Activated CD8-positive, alpha-beta memory T cell treated with anti-CD3 and anti-CD28 coated beads, Interleukin-2, amount 10 ng/mL, durations not matched to agents 7 days and 5 days (primary cell): ENCODE measurements around the gene ATF5. TPM values are rescaled to one million over a fixed set of nuclear protein-coding genes. Genes with fewer than 3 reads are reported as not detected.
"Not testable (repeated sequence)": the region's sequence is repeated elsewhere in the genome, so short reads cannot be mapped to it uniquely, and the experiment has no call there.

ENCODE experiments used
- ATAC-seq: fragments of 150-1000 bp; cut with Tn5 transposase; one replicate; pipeline ENCODE4 v1.10.0; 2021; ENCODE audit warnings: moderate library complexity
- CTCF ChIA-PET: fragments of 350-600 bp; sonication (Branson Sonifier 250); formaldehyde crosslinking; loops from one replicate; lab custom pipeline; 2021; ENCODE audit warnings: antibody characterized with exemption; lab: Charles Lee
- DNase-seq: peaks from one replicate; pipeline ENCODE4 v3.0.0-alpha.2; 2020
- H3K27ac Mint-ChIP-seq: one replicate; pipeline ENCODE4 v1.8.0; 2021; ENCODE audit warnings: mild to moderate bottlenecking, mixed read lengths
- H3K27me3 Mint-ChIP-seq: one replicate; pipeline ENCODE4 v1.8.0; 2021; ENCODE audit warnings: mixed read lengths
- H3K36me3 Mint-ChIP-seq: one replicate; pipeline ENCODE4 v1.8.0; 2021; ENCODE audit warnings: mild to moderate bottlenecking, mixed read lengths
- H3K4me1 Mint-ChIP-seq: one replicate; pipeline ENCODE4 v1.8.0; 2021; ENCODE audit warnings: mixed read lengths
- H3K4me3 Mint-ChIP-seq: one replicate; pipeline ENCODE4 v1.8.0; 2021; ENCODE audit warnings: mild to moderate bottlenecking, moderate library complexity, mixed read lengths
- H3K9me3 Mint-ChIP-seq: one replicate; pipeline ENCODE4 v1.8.0; 2022; ENCODE audit warnings: low read depth, mixed read lengths
- total RNA-seq, 2 experiments: library from RNA; stranded (reverse); gene quantifications; one replicate each; pipeline ENCODE4 v1.2.3, GENCODE V29; 2021

The ATF5 gene
- total RNA-seq, 2 experiments from 2014 or later: 8.4 to 13.7 TPM

DNA sequence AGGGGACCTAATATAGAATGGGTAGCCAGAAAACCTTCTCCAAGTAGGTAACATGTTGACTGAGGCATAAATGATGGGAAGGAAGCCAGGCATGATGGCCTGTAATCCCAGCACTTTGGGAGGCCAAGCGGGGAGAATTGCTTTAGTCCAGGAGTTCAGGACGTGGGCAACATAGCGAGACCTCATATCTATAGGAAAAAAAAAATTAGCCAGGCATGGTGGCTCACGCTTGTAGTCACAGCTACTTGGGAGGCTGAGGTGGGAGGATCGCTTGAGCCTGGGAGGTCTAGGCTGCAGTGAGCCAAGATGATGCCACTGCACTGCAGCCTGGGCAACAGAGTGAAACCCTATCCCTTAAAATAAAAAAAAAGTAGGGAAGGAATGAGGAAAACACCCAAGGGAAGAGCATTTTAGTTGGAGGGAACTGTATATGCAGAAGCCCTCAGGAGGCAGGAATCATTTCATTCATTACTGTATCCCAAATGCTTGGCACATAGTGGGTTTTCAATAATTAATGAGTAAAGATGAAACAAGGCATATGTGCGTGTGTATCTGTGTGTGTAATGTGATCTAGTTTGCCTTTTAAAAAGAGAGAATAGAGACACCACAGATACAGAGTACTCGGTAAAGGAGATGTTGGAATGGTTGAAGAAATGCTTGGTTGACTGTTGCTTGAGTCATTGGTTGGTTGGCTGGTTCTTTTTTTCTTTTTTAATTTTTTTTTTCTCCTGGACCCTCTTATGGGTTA, 2.5 kb downstream of the ATF5 start:
- ATAC-seq: no peak
- peak overlapping the region; percentile 30 for H3K27ac Mint-ChIP-seq
- H3K27me3 Mint-ChIP-seq: peaks cover 5% of the 10 kb centered on the region
- H3K4me1 Mint-ChIP-seq: peaks cover 52% of the 10 kb centered on the region
- no peaks in the 10 kb centered on the region for H3K9me3 Mint-ChIP-seq
- no peak for DNase-seq
- CTCF ChIA-PET: no interaction called here
- H3K36me3 Mint-ChIP-seq: peaks cover 31% of the 10 kb centered on the region
- no peak overlapping the region for H3K4me3 Mint-ChIP-seq

DNA sequence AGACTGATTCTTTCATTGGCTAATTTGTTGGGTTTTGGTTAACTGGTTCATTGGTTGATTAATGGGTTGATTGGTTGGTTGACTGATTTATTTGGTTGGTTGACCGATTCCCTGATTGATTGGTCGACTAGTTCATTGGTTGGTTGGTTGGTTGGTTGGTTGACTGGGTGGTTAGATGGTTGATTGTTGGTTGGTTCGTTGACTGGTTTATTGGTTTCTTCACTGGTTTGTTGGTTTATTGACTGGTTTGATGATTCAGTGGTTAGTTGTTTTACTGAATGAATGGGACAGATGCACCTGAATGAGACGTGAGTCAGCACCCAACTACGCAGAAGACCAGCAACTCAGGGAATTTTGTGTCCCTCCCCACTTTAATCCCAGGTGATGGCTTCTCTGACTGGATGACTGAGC, 3.0 kb downstream of the ATF5 start:
- DNase-seq: no peak
- peak overlapping the region; percentile 5 for H3K4me3 Mint-ChIP-seq
- H3K36me3 Mint-ChIP-seq: peaks cover 28% of the 10 kb centered on the region
- H3K9me3 Mint-ChIP-seq: no peaks in the 10 kb centered on the region
- H3K4me1 Mint-ChIP-seq: peaks cover 47% of the 10 kb centered on the region
- H3K27ac Mint-ChIP-seq: peak overlapping the region; percentile 45
- ATAC-seq: no peak
- CTCF ChIA-PET: no interaction called here
- peaks cover 9% of the 10 kb centered on the region for H3K27me3 Mint-ChIP-seq

DNA sequence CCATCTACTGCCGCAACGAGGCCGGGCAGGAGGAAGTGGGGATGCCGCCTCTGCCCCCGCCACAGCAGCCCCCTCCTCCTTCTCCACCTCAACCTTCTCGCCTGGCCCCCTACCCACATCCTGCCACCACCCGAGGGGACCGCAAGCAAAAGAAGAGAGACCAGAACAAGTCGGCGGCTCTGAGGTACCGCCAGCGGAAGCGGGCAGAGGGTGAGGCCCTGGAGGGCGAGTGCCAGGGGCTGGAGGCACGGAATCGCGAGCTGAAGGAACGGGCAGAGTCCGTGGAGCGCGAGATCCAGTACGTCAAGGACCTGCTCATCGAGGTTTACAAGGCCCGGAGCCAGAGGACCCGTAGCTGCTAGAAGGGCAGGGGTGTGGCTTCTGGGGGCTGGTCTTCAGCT, 3.7 kb downstream of the ATF5 start:
- peak overlapping the region; percentile 45 for H3K27ac Mint-ChIP-seq
- peaks cover 40% of the 10 kb centered on the region for H3K4me1 Mint-ChIP-seq
- H3K36me3 Mint-ChIP-seq: peaks cover 21% of the 10 kb centered on the region
- no peak for ATAC-seq
- DNase-seq: peak; percentile 78
- H3K9me3 Mint-ChIP-seq: no peaks in the 10 kb centered on the region
- no peak overlapping the region for H3K4me3 Mint-ChIP-seq
- CTCF ChIA-PET: interaction anchor here (0.7 to 1.5 kb wide), 3 partner anchors 19 to 52 kb away, joined by 3 to 4 read pairs (median 4); no protein-coding TSS in a partner anchor
- peaks cover 9% of the 10 kb centered on the region for H3K27me3 Mint-ChIP-seq

DNA sequence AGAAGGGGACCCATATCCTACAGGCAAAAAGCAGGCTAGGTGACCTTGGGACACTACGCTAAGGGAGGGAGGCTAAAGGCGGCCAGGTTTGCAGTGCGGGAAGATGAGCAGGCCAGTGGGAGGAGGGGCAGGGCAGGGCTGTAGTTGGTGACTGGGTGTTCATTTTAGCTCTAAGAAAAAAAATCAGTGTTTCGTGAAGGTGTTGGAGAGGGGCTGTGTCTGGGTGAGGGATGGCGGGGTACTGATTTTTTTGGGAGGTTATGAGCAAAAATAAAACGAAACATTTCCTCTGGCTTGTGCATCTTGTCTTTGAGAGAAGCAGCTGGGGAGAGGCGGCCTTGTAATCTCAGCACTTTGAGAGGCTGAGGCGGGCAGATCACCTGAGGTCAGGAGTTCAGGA, 4.6 kb downstream of the ATF5 start:
- H3K4me1 Mint-ChIP-seq: peaks cover 34% of the 10 kb centered on the region
- no peak overlapping the region for H3K4me3 Mint-ChIP-seq
- ATAC-seq: no peak
- CTCF ChIA-PET: interaction anchor here (1.0 to 1.5 kb wide), 3 partner anchors 18 to 202 kb away, joined by 3 to 4 read pairs (median 4); no protein-coding TSS in a partner anchor
- H3K9me3 Mint-ChIP-seq: no peaks in the 10 kb centered on the region
- no peak for DNase-seq
- peaks cover 9% of the 10 kb centered on the region for H3K27me3 Mint-ChIP-seq
- H3K36me3 Mint-ChIP-seq: peaks cover 15% of the 10 kb centered on the region
- H3K27ac Mint-ChIP-seq: no peak overlapping the region

DNA sequence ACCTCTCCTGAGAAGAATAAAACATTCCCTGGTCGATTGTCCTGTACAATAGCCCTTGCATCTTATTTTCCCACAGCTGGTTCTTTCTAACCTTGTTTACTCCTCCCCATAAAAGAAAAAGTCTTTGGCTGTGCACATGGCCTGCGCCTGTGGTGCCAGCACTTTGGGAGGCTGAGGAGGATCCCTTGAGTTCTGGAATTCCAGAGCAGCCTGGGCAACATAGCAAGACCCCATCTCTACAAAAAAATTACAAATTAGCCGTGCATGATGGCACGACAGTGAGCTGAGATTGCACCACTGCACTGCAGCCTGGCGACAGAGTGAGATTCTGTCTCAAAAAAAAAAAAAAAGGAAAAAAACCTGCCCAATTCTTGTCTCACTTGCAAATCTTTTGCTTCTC, 7.5 kb downstream of the ATF5 start:
- Mint-ChIP-seq H3K27ac (no peak overlapping the region), H3K9me3 (no peaks in the 10 kb centered on the region), H3K27me3 (peaks cover 14% of the 10 kb centered on the region), H3K4me1 (peaks cover 29% of the 10 kb centered on the region), H3K36me3 (peaks cover 4% of the 10 kb centered on the region), H3K4me3 (no peak overlapping the region)
- DNase-seq (no peak), ATAC-seq (no peak)
- CTCF ChIA-PET: interaction anchor here (1.7 to 1.8 kb wide), 2 partner anchors 51 to 199 kb away, joined by 5 to 7 read pairs; no protein-coding TSS in a partner anchor

DNA sequence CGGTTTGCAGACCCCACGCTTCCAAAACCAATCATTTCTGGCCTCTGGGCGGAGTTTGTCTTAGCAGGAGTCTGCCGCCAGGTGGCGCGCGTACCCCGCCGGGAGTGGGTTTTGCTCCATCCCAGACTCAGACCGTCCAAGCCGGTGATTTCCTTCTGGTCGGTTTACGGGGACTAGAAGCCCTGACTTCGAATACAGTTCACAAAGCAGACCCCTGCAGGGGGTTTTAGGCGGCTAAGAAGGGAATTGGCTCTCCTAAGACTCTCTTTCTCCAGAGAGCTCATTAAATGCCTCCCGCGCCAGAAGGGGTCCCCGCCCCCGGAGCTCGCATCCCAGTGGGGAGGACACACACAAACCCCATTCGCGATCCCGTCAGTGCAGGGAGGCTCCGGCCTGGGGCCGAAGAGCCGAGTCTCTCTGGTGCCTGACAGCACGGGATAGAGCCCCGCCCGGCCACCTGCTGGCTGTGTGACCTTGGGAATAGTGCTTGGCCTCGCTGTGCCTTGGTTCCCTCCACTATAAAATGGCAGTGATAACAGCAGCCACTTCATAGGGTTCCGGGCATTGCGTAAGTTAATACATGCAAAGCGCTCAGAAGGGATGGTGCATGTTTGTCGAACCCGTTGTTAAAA, 8.9 kb downstream of the ATF5 start:
- no peak overlapping the region for H3K27ac Mint-ChIP-seq
- CTCF ChIA-PET: interaction anchor here (0.6 to 2.8 kb wide), 20 partner anchors 9 to 220 kb away, joined by 3 to 22 read pairs (median 4); partner anchors contain the start of genes ATF5, FUZ, IL4I1 and NUP62
- peaks cover 25% of the 10 kb centered on the region for H3K27me3 Mint-ChIP-seq
- H3K4me3 Mint-ChIP-seq: no peak overlapping the region
- DNase-seq (peak; percentile 82), ATAC-seq (peak; percentile 69)
- peaks cover 19% of the 10 kb centered on the region for H3K4me1 Mint-ChIP-seq
- no peaks in the 10 kb centered on the region for H3K9me3 Mint-ChIP-seq
- H3K36me3 Mint-ChIP-seq: no peaks in the 10 kb centered on the region

DNA sequence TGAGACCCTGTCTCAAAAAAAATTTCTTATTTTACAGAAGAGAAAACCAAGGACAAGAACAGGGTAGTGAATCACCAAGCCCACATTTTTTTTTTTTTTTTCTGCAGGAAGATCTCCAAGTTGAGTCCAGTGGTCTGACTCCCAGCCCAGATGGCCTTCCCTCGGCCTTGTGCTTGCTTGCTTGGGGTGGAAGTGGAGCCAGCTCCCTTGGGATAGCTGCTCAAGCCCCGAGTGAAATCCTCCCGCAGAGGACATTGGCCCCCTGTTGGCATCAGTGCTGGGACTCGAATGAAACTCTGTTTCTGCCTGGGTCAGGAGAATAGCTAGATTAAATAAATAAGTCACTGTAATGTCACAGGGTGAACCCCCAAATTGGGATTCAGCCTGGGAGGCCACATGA, 9.7 kb downstream of the ATF5 start:
- ATAC-seq (no peak), DNase-seq (no peak)
- CTCF ChIA-PET: interaction anchor here (1.0 to 2.8 kb wide), 7 partner anchors 10 to 197 kb away, joined by 3 to 22 read pairs (median 9); partner anchors contain the start of gene VRK3
- Mint-ChIP-seq H3K4me1 (peaks cover 13% of the 10 kb centered on the region), H3K27me3 (peaks cover 33% of the 10 kb centered on the region), H3K4me3 (no peak overlapping the region), H3K27ac (no peak overlapping the region), H3K36me3 (no peaks in the 10 kb centered on the region), H3K9me3 (no peaks in the 10 kb centered on the region)

DNA sequence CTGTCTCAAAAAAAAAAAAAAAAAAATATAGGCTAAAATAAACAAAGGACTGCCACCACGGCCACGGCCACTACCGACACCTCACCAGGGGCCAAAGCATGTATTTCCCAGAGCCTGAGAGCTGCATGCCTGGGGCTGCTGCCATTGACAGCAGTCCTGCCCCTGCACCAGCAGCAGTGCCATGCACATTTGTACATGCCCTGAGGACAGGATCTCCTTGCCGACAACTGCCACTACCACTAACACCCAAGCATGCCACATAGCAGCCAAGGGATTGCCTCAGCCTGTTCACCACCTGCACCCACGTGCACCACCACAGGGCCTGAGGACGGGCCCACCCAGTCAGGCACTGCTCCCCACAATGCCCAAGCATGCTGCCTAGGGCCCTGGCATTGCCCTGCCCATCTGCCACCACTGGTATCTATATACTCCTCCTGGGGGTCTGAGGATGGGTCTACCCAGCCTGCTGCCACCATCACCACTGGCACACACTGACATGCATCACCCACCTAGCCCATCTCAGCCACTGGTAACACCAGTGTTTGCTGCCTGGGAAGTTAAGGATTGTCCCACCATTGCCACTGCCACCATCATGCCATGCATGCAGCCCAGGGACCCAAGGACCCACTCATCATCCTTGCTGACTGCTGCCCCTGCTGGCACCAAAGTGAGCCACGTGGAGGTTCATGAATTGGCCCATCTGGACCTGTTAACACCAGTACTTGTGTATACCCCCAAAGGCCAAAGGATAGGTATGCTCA, 10.9 kb downstream of the ATF5 start:
- Mint-ChIP-seq H3K9me3 (peaks cover 2% of the 10 kb centered on the region), H3K4me3 (no peak overlapping the region), H3K4me1 (peaks cover 18% of the 10 kb centered on the region), H3K27me3 (peaks cover 37% of the 10 kb centered on the region), H3K36me3 (no peaks in the 10 kb centered on the region), H3K27ac (no peak overlapping the region)
- no peak for DNase-seq
- CTCF ChIA-PET: interaction anchor here (1.1 to 2.8 kb wide), 4 partner anchors 11 to 196 kb away, joined by 3 to 11 read pairs (median 6); no protein-coding TSS in a partner anchor
- ATAC-seq: peak; percentile 35

DNA sequence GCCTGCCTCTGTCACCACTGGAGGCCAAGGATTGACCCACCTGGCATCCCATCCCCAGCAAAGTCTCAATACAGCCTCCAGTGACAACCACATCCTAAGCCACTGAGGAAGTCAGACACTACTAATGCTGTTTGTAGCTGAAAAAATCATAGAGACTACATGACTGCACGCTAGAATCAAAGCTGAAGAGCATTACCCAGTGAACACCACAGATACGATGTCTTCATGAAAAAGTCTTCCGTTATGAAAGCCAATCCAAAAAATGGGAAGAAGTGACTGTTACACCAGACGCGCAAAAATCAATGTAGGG, 11.4 kb downstream of the ATF5 start:
- H3K27me3 Mint-ChIP-seq: peaks cover 41% of the 10 kb centered on the region
- H3K4me3 Mint-ChIP-seq: no peak overlapping the region
- H3K36me3 Mint-ChIP-seq: no peaks in the 10 kb centered on the region
- no peak overlapping the region for H3K27ac Mint-ChIP-seq
- ATAC-seq (peak; percentile 44), DNase-seq (no peak)
- H3K9me3 Mint-ChIP-seq: peaks cover 2% of the 10 kb centered on the region
- H3K4me1 Mint-ChIP-seq: peaks cover 18% of the 10 kb centered on the region
- CTCF ChIA-PET: interaction anchor here (1.1 kb wide), 1 partner anchor 11 kb away, joined by 3 read pairs; no protein-coding TSS in a partner anchor

DNA sequence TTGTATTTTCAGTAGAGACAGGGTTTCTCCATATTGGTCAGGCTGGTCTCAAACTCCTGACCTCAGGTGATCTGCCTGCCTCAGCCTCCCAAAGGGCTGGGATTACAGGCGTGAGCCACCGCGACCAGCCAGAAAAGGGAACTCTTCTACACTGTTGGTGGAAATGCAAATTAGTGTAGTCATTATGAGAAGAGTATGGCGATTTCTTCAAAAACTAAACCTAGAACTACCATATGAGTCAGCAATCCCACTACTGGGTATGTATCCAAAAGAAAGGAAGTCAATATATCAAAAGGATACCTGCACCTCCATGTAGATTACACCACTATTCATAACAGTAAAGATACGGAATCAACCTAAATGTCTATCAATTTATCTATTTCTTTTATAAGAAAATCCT, 15.6 kb downstream of the ATF5 start:
- not testable (repeated sequence) for ATAC-seq, H3K9me3 Mint-ChIP-seq, H3K4me3 Mint-ChIP-seq

DNA sequence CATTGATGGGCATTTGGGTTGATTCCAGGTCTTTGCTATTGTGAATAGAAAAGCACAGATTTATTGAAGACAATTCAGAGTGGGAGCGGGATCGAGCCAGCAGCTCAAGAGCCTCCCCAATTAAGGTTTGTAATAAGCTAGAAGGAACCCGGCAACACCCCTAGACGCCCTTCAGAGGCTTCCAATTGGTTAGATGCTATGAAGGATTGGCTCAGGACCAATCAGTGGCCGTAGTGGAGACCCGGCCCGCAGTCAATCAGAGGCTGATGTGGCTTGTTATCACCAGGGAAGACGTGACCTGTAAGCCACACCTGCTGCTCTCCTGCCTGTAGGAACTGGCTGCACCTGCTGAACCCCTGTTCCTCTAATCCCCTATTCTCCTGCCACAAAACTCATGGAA, 17.4 kb downstream of the ATF5 start:
- H3K9me3 Mint-ChIP-seq: peaks cover 2% of the 10 kb centered on the region
- H3K27ac Mint-ChIP-seq: no peak overlapping the region
- ATAC-seq (no peak), DNase-seq (no peak)
- no peaks in the 10 kb centered on the region for H3K36me3 Mint-ChIP-seq
- peaks cover 8% of the 10 kb centered on the region for H3K4me1 Mint-ChIP-seq
- no peak overlapping the region for H3K4me3 Mint-ChIP-seq
- H3K27me3 Mint-ChIP-seq: peaks cover 30% of the 10 kb centered on the region
- CTCF ChIA-PET: no interaction called here

More for the DNA sequence above, 15.6 kb downstream of the ATF5 start:
- H3K36me3 Mint-ChIP-seq, H3K27ac Mint-ChIP-seq, CTCF ChIA-PET, DNase-seq: not testable (repeated sequence)
- Mint-ChIP-seq H3K27me3 (peaks cover 32% of the 10 kb centered on the region), H3K4me1 (peaks cover 18% of the 10 kb centered on the region)

DNA sequence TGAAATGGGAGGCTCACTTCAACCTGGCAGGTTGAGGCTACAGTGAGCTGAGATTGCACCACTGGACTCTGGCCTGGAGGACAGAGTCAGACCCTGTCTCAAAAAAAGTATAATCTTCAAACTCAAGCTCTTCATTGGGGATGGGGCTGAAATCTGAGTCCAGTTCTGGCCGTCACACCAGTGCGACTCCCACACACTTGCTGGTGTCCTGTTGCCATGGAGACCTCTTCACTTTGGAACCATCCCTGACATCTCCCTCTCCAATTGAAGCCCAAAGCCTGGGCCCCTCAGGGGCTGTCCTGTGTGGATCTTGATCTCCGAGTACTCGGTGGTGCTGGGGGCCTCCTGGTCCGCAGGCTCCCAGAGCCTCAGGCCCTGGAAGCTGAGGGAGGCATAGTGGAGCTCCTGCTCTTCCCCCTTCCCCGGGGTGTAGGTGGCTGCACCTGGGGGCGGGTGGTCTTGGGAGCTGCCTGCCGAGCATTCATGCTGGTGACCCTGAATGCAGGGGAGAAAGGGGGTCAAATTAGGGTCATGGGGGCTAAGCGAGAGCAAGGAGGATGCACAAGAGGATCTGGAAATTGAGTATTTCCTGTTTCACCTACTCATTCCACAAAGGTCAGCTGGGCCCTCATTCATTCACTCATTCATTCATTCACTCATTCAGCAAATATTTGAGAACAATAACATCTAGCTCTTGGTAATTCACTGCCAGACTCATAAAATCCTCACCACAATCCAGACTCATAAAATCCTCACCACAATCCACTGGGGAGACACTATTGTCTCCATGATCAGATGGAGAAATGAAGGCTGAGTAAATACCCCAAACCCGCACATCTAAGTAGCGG, 21.0 kb downstream of the ATF5 start:
- Mint-ChIP-seq H3K4me1 (peaks cover 6% of the 10 kb centered on the region), H3K27ac (no peak overlapping the region), H3K36me3 (no peaks in the 10 kb centered on the region), H3K4me3 (no peak overlapping the region), H3K27me3 (peaks cover 26% of the 10 kb centered on the region), H3K9me3 (no peaks in the 10 kb centered on the region)
- no peak for DNase-seq
- CTCF ChIA-PET: interaction anchor here (1.2 to 2.5 kb wide), 2 partner anchors 12 to 186 kb away, joined by 7 to 9 read pairs; no protein-coding TSS in a partner anchor
- ATAC-seq: no peak
